K562 (cell line): ENCODE measurements around the gene SLC5A6.

Experiments used
- CREBBP ChIP-seq: IDR thresholded peaks from one replicate; pipeline ENCODE4 v1.6.1; 2012; ENCODE audit warnings: low read depth, mild to moderate bottlenecking, control low read depth, inconsistent platforms, low read length
- GATAD2A ChIP-seq: fragments of 450-650 bp; IDR thresholded peaks from 2 replicates; pipeline ENCODE4 v1.6.1; 2017
- NCOA2 ChIP-seq, 2 experiments: fragments of 450-650 bp; IDR thresholded peaks; 2 replicates each; pipeline ENCODE4 v1.6.1; 2018; ENCODE audit warnings: mild to moderate bottlenecking in 2 of 2, moderate library complexity in 1 of 2; ENCODE audit not compliant: partially characterized antibody in 2 of 2
- POLR2AphosphoS5 ChIP-seq: IDR thresholded peaks from 2 replicates; pipeline ENCODE4 v1.6.1; 2011; ENCODE audit warnings: mild to moderate bottlenecking, low read depth, low read length, moderate library complexity; ENCODE audit not compliant: control insufficient read depth, insufficient read depth
- ZNF644 ChIP-seq: fragments of 200-800 bp; sonication (Bioruptor generic); IDR thresholded peaks from 2 replicates; pipeline ENCODE4 v1.6.1; 2016; ENCODE audit warnings: low read depth, missing genetic modification characterization, missing compliant biosample characterization
- TF ChIP-seq, protein P1 (sequence below): sonication (generic); formaldehyde crosslinking; IDR thresholded peaks from 2 replicates; pipeline ENCODE4 v1.8.0; 2022; ENCODE audit warnings: mild to moderate bottlenecking, missing genetic modification reagents
- TF ChIP-seq, protein P2 (sequence below), 2 experiments: fragments of 450-650 bp in 1 of 2; sonication (generic) in 1 of 2; formaldehyde crosslinking; conservative IDR thresholded peaks; 2 replicates each; pipeline versions ENCODE4 v1.4.0 to v1.8.1; 2020 to 2022; ENCODE audit warnings: mild to moderate bottlenecking in 1 of 2, missing genetic modification reagents in 1 of 2
- TF ChIP-seq, protein P3 (sequence below): sonication (generic); formaldehyde crosslinking; IDR thresholded peaks from 2 replicates; pipeline ENCODE4 v1.8.0; 2023; ENCODE audit warnings: mild to moderate bottlenecking, missing genetic modification reagents

DNA sequence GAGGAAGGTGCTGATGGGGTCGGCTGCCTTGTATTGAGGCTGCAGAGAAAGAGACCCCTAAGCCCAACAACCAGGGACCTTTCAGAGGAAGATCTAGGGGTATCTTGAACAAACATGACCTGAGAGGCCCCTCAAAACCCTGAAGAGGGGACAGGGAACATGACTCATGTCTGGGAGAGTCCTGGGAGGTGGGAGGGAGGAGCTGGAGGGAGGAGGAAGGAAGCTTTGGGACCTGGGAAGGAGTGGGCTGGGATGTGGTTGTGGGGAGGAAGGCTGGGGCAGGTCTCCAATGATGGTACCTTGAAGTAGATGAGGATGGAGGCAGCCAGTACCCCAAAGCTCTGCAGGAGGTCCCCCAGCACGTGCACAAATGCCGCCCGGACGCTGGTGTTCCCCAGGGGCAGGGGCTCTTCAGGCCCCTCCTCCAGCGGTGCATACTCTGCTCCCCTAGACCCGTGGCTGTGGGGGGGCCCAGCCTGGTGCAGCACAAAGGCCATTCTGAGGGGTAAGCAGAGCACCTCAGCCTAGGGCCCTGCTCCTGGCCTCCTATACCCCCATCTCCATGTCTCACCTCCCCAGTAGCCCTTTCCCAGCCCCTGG is 44.9 kb upstream of the SLC5A6 start:
- TF ChIP-seq, protein P1, sequence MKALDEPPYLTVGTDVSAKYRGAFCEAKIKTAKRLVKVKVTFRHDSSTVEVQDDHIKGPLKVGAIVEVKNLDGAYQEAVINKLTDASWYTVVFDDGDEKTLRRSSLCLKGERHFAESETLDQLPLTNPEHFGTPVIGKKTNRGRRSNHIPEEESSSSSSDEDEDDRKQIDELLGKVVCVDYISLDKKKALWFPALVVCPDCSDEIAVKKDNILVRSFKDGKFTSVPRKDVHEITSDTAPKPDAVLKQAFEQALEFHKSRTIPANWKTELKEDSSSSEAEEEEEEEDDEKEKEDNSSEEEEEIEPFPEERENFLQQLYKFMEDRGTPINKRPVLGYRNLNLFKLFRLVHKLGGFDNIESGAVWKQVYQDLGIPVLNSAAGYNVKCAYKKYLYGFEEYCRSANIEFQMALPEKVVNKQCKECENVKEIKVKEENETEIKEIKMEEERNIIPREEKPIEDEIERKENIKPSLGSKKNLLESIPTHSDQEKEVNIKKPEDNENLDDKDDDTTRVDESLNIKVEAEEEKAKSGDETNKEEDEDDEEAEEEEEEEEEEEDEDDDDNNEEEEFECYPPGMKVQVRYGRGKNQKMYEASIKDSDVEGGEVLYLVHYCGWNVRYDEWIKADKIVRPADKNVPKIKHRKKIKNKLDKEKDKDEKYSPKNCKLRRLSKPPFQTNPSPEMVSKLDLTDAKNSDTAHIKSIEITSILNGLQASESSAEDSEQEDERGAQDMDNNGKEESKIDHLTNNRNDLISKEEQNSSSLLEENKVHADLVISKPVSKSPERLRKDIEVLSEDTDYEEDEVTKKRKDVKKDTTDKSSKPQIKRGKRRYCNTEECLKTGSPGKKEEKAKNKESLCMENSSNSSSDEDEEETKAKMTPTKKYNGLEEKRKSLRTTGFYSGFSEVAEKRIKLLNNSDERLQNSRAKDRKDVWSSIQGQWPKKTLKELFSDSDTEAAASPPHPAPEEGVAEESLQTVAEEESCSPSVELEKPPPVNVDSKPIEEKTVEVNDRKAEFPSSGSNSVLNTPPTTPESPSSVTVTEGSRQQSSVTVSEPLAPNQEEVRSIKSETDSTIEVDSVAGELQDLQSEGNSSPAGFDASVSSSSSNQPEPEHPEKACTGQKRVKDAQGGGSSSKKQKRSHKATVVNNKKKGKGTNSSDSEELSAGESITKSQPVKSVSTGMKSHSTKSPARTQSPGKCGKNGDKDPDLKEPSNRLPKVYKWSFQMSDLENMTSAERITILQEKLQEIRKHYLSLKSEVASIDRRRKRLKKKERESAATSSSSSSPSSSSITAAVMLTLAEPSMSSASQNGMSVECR (CRISPR knock-in tag) = no peak
- TF ChIP-seq GATAD2A (no peak), NCOA2 (IDR thresholded peaks at IDR 0.05; ENCODE audit: partially characterized antibody in 2 of 2) (no peak), CREBBP (no peak), ZNF644 (tag) (no peak), POLR2AphosphoS5 (no peak)
- TF ChIP-seq, protein P2, sequence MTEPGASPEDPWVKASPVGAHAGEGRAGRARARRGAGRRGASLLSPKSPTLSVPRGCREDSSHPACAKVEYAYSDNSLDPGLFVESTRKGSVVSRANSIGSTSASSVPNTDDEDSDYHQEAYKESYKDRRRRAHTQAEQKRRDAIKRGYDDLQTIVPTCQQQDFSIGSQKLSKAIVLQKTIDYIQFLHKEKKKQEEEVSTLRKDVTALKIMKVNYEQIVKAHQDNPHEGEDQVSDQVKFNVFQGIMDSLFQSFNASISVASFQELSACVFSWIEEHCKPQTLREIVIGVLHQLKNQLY (CRISPR knock-in tag; conservative IDR thresholded peaks at IDR 0.05) = no peak
- TF ChIP-seq, protein P3, sequence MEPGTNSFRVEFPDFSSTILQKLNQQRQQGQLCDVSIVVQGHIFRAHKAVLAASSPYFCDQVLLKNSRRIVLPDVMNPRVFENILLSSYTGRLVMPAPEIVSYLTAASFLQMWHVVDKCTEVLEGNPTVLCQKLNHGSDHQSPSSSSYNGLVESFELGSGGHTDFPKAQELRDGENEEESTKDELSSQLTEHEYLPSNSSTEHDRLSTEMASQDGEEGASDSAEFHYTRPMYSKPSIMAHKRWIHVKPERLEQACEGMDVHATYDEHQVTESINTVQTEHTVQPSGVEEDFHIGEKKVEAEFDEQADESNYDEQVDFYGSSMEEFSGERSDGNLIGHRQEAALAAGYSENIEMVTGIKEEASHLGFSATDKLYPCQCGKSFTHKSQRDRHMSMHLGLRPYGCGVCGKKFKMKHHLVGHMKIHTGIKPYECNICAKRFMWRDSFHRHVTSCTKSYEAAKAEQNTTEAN (CRISPR knock-in tag) = no peak
